D721Med (cell line): ENCODE measurements around the gene CCDC51.

ENCODE experiments used
- DNase-seq: peaks from one replicate; pipeline ENCODE4 v3.0.0; 2011; ENCODE audit warnings: low spot score; ENCODE audit not compliant: insufficient read length
- FAIRE-seq: peaks from 2 replicates; lab custom pipeline; 2011; peaks lifted over from hg19 to GRCh38; lab: Jason Lieb, UNC
- CTCF ChIP-seq: IDR thresholded peaks from 2 replicates; pipeline ENCODE4 v1.5.1; 2012; ENCODE audit warnings: mild to moderate bottlenecking, control low read depth; ENCODE audit not compliant: insufficient read depth; ENCODE audit errors: missing control alignments

Gene CCDC51

GRCh38 chr3:48423241-48423882 lies 16.6 kb downstream of the CCDC51 start:
- DNase-seq (no peak), FAIRE-seq (no peak)
- no peak for TF ChIP-seq CTCF

- no peak for TF ChIP-seq CTCF
- DNase-seq = no peak
- no peak for FAIRE-seq
These were observed 17.2 kb downstream of the CCDC51 start for GRCh38 chr3:48422681-48423080.

- no peak for TF ChIP-seq CTCF
These were observed 17.6 kb downstream of the CCDC51 start for GRCh38 chr3:48422272-48422671.

GRCh38 chr3:48420561-48420960 lies 19.4 kb downstream of the CCDC51 start:
- TF ChIP-seq CTCF = no peak
- no peak for DNase-seq
- FAIRE-seq = no peak

More at GRCh38 chr3:48422272-48422671, 17.6 kb downstream of the CCDC51 start:
- FAIRE-seq = no peak
- no peak for DNase-seq

GRCh38 chr3:48419597-48419996 lies 20.3 kb downstream of the CCDC51 start:
- FAIRE-seq (no peak), DNase-seq (no peak)
- no peak for TF ChIP-seq CTCF

- FAIRE-seq = no peak
- no peak for TF ChIP-seq CTCF
- DNase-seq = no peak
These were observed 20.8 kb downstream of the CCDC51 start for GRCh38 chr3:48419149-48419548.

GRCh38 chr3:48418651-48419050 lies 21.3 kb downstream of the CCDC51 start:
- DNase-seq = no peak
- no peak for TF ChIP-seq CTCF
- FAIRE-seq = no peak
